K562 (cell line): Measurements from ENCODE around the gene OGDH. TPM values are rescaled to one million over a fixed set of nuclear protein-coding genes. Genes with fewer than 3 reads are reported as not detected.

Experiments
- TRIM24 ChIP-seq, 2 experiments: fragments of 450-650 bp; IDR thresholded peaks; 2 replicates each; pipeline ENCODE4 v1.6.1; 2016
- polyA plus RNA-seq, 8 experiments: library from polyadenylated mRNA; depleted of rRNA in 4 of 8; stranded (reverse) in 5 of 8; unstranded in 3 of 8; fragments of >200 nt; fragmentation: Nextera tagmentation in 2 of 8; fragmentation: Illumina TruSeq in 1 of 8; extraction: Ambion mirVana in 2 of 8; extraction: Trizol in 1 of 8; gene quantifications; 2 replicates each; pipeline versions ENCODE4 v1.2.1 to v1.2.3, GENCODE V29; 2011 to 2014; ENCODE audit warnings: inconsistent platforms in 1 of 8, missing spikeins in 1 of 8
- total RNA-seq, 7 experiments: library from RNA; depleted of rRNA in 6 of 7; stranded (reverse); fragments of >200 nt in 6 of 7; fragmentation: Illumina TruSeq in 2 of 7; extraction: Trizol in 2 of 7; gene quantifications; 2 replicates each; pipeline versions ENCODE4 v1.2.1 to v1.2.3, GENCODE V29; 2011 to 2021; ENCODE audit warnings: low replicate concordance in 1 of 7
- TF ChIP-seq, protein P1 (sequence below): fragments of 200-600 bp; sonication (generic); IDR thresholded peaks from one replicate; pipeline ENCODE4 v1.6.1; 2012; ENCODE audit warnings: mild to moderate bottlenecking, low read depth, low read length, inconsistent platforms

The OGDH gene
- total and polyA plus RNA-seq, 9 of the 15 experiments (the other 6 are each of a cell fraction or from before 2014, with no cell fraction given) = 3.1 to 80.3 (median 23.5) TPM

DNA sequence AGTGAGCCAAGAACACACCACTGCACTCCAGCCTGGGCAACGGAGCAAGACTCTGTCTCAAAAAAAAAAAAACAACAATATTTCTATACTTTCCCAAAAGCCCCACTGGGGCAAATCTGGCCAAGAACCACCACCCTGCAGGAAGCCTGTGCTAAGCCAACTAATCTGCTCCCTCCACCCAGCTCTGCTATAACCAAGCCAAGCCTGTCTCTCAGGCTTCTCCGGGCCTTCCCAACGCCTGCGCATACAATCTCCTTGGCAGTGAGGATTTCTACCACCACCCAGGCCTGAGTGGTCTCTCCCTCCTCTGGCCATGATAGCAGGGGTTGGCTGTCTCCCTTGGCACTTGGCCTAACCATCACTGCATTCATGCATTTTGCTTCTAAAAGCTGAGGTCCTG lies 46.9 kb upstream of the OGDH start (continued):
- TF ChIP-seq, protein P1, sequence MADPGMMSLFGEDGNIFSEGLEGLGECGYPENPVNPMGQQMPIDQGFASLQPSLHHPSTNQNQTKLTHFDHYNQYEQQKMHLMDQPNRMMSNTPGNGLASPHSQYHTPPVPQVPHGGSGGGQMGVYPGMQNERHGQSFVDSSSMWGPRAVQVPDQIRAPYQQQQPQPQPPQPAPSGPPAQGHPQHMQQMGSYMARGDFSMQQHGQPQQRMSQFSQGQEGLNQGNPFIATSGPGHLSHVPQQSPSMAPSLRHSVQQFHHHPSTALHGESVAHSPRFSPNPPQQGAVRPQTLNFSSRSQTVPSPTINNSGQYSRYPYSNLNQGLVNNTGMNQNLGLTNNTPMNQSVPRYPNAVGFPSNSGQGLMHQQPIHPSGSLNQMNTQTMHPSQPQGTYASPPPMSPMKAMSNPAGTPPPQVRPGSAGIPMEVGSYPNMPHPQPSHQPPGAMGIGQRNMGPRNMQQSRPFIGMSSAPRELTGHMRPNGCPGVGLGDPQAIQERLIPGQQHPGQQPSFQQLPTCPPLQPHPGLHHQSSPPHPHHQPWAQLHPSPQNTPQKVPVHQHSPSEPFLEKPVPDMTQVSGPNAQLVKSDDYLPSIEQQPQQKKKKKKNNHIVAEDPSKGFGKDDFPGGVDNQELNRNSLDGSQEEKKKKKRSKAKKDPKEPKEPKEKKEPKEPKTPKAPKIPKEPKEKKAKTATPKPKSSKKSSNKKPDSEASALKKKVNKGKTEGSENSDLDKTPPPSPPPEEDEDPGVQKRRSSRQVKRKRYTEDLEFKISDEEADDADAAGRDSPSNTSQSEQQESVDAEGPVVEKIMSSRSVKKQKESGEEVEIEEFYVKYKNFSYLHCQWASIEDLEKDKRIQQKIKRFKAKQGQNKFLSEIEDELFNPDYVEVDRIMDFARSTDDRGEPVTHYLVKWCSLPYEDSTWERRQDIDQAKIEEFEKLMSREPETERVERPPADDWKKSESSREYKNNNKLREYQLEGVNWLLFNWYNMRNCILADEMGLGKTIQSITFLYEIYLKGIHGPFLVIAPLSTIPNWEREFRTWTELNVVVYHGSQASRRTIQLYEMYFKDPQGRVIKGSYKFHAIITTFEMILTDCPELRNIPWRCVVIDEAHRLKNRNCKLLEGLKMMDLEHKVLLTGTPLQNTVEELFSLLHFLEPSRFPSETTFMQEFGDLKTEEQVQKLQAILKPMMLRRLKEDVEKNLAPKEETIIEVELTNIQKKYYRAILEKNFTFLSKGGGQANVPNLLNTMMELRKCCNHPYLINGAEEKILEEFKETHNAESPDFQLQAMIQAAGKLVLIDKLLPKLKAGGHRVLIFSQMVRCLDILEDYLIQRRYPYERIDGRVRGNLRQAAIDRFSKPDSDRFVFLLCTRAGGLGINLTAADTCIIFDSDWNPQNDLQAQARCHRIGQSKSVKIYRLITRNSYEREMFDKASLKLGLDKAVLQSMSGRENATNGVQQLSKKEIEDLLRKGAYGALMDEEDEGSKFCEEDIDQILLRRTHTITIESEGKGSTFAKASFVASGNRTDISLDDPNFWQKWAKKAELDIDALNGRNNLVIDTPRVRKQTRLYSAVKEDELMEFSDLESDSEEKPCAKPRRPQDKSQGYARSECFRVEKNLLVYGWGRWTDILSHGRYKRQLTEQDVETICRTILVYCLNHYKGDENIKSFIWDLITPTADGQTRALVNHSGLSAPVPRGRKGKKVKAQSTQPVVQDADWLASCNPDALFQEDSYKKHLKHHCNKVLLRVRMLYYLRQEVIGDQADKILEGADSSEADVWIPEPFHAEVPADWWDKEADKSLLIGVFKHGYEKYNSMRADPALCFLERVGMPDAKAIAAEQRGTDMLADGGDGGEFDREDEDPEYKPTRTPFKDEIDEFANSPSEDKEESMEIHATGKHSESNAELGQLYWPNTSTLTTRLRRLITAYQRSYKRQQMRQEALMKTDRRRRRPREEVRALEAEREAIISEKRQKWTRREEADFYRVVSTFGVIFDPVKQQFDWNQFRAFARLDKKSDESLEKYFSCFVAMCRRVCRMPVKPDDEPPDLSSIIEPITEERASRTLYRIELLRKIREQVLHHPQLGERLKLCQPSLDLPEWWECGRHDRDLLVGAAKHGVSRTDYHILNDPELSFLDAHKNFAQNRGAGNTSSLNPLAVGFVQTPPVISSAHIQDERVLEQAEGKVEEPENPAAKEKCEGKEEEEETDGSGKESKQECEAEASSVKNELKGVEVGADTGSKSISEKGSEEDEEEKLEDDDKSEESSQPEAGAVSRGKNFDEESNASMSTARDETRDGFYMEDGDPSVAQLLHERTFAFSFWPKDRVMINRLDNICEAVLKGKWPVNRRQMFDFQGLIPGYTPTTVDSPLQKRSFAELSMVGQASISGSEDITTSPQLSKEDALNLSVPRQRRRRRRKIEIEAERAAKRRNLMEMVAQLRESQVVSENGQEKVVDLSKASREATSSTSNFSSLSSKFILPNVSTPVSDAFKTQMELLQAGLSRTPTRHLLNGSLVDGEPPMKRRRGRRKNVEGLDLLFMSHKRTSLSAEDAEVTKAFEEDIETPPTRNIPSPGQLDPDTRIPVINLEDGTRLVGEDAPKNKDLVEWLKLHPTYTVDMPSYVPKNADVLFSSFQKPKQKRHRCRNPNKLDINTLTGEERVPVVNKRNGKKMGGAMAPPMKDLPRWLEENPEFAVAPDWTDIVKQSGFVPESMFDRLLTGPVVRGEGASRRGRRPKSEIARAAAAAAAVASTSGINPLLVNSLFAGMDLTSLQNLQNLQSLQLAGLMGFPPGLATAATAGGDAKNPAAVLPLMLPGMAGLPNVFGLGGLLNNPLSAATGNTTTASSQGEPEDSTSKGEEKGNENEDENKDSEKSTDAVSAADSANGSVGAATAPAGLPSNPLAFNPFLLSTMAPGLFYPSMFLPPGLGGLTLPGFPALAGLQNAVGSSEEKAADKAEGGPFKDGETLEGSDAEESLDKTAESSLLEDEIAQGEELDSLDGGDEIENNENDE = no peak
- no peak for TF ChIP-seq TRIM24 (IDR thresholded peaks at IDR 0.05)
- TF ChIP-seq, all 486 proteins: peak for 0
